Dermis microvascular lymphatic vessel endothelial cell (primary cell): ENCODE data around the gene ELK4. TPM values are rescaled to one million over a fixed set of nuclear protein-coding genes. Genes with fewer than 3 reads are reported as not detected.
A peak's percentile ranks its signal among the peaks of the same experiment; 100 is the strongest.

ENCODE experiments used
- DNase-seq, 2 donors: peaks; one replicate each; pipeline versions ENCODE4 v3.0.0 to v3.0.0-alpha.2; 2010; ENCODE audit warnings: low read depth in 2 of 2
- total RNA-seq: library from RNA; depleted of rRNA; stranded (reverse); fragments of >200 nt; gene quantifications from 2 replicates; pipeline ENCODE4 v1.2.1, GENCODE V29; 2014

The ELK4 gene
- total RNA-seq, 1 donor from 2014 or later, result 33.4 TPM

- no peak for DNase-seq
Measured at GRCh38 chr1:205582046-205582445, 49.8 kb downstream of the ELK4 start.

GRCh38 chr1:205581321-205581980, 50.4 kb downstream of the ELK4 start:
- DNase-seq, result no peak

- DNase-seq, result no peak
Measured at GRCh38 chr1:205580923-205581180, 51.0 kb downstream of the ELK4 start.

GRCh38 chr1:205580140-205580922, 51.5 kb downstream of the ELK4 start:
- no peak for DNase-seq

GRCh38 chr1:205579711-205580110, 52.1 kb downstream of the ELK4 start:
- no peak for DNase-seq

- no peak for DNase-seq
Measured at GRCh38 chr1:205578780-205579571, 52.8 kb downstream of the ELK4 start.

GRCh38 chr1:205577874-205578658, 53.7 kb downstream of the ELK4 start:
- no peak for DNase-seq

GRCh38 chr1:205576805-205577761, 54.7 kb downstream of the ELK4 start:
- DNase-seq, result peak in 1 of 2 donors; percentile 28

GRCh38 chr1:205576011-205576410, 55.8 kb downstream of the ELK4 start:
- DNase-seq, result peak in 1 of 2 donors; percentile 34

GRCh38 chr1:205575294-205575885, 56.4 kb downstream of the ELK4 start:
- no peak for DNase-seq

GRCh38 chr1:205572421-205572820, 59.4 kb downstream of the ELK4 start:
- no peak for DNase-seq

GRCh38 chr1:205571747-205572146, 60.1 kb downstream of the ELK4 start:
- DNase-seq, result no peak

- DNase-seq, result no peak
Measured at GRCh38 chr1:205570796-205571537, 60.8 kb downstream of the ELK4 start.

- DNase-seq, result no peak
Measured at GRCh38 chr1:205570173-205570501, 61.7 kb downstream of the ELK4 start.

GRCh38 chr1:205569411-205570172, 62.2 kb downstream of the ELK4 start:
- no peak for DNase-seq

GRCh38 chr1:205568469-205569361, 63.1 kb downstream of the ELK4 start:
- peak in 1 of 2 donors; percentile 41 for DNase-seq

GRCh38 chr1:205568135-205568468, 63.7 kb downstream of the ELK4 start:
- no peak for DNase-seq

GRCh38 chr1:205567716-205568115, 64.1 kb downstream of the ELK4 start:
- no peak for DNase-seq
